Measurements from ENCODE around the gene PLAGL1. TPM values are rescaled to one million over a fixed set of nuclear protein-coding genes. Genes with fewer than 3 reads are reported as not detected.
"Not testable (repeated sequence)": the region's sequence is repeated elsewhere in the genome, so short reads cannot be mapped to it uniquely, and the experiment has no call there.

The PLAGL1 gene
- total RNA-seq = 5.8 and 8.8 TPM in 2 replicates

GRCh38 chr6:144008120-144008811, at the start of gene PLAGL1:
Gene PLAGL1, minus strand, starts transcription at chr6:144008259. Its CDS starts 60,123 bp downstream, at chr6:143948136.
- intact Hi-C loops (cut with micrococcal nuclease) = loop anchor here (1.0 kb wide), 1 partner anchor 497 kb away; the partner anchor contains the start of gene FUCA2

- intact Hi-C loops (cut with micrococcal nuclease) = loop anchor here (1.0 to 2.0 kb wide), 8 partner anchors 8 to 543 kb away; partner anchors contain the start of genes LTV1 and SF3B5
These were observed 47.3 kb upstream of the PLAGL1 start for GRCh38 chr6:144055121-144055931.

- intact Hi-C loops (cut with micrococcal nuclease) = no loop called here
These were observed 45.5 kb upstream of the PLAGL1 start for GRCh38 chr6:144053601-144054000.

- intact Hi-C loops (cut with micrococcal nuclease) = no loop called here
These were observed 44.4 kb upstream of the PLAGL1 start for GRCh38 chr6:144052488-144052887.

- intact Hi-C loops (cut with micrococcal nuclease) = no loop called here
These were observed 41.3 kb upstream of the PLAGL1 start for GRCh38 chr6:144049386-144049785.

- intact Hi-C loops (cut with micrococcal nuclease) = no loop called here
These were observed 39.6 kb upstream of the PLAGL1 start for GRCh38 chr6:144047688-144048087.

- intact Hi-C loops (cut with micrococcal nuclease) = not testable (repeated sequence)
These were observed 38.6 kb upstream of the PLAGL1 start for GRCh38 chr6:144046672-144047071.

GRCh38 chr6:144044989-144045388, 36.9 kb upstream of the PLAGL1 start:
- intact Hi-C loops (cut with micrococcal nuclease) = not testable (repeated sequence)

GRCh38 chr6:144036835-144037195, 28.8 kb upstream of the PLAGL1 start:
- intact Hi-C loops (cut with micrococcal nuclease) = loop anchor here (1.0 to 2.0 kb wide), 2 partner anchors 18 to 97 kb away; no protein-coding TSS in a partner anchor

- intact Hi-C loops (cut with micrococcal nuclease) = loop anchor here (1.0 to 2.0 kb wide), 2 partner anchors 19 to 96 kb away; no protein-coding TSS in a partner anchor
These were observed 28.2 kb upstream of the PLAGL1 start for GRCh38 chr6:144036064-144036834.

GRCh38 chr6:144035416-144035815, 27.4 kb upstream of the PLAGL1 start:
- intact Hi-C loops (cut with micrococcal nuclease) = no loop called here

GRCh38 chr6:144033816-144034735, 26.0 kb upstream of the PLAGL1 start:
- intact Hi-C loops (cut with micrococcal nuclease) = no loop called here

GRCh38 chr6:144029452-144029851, 21.4 kb upstream of the PLAGL1 start:
- intact Hi-C loops (cut with micrococcal nuclease) = no loop called here

GRCh38 chr6:144027932-144028587, 20.0 kb upstream of the PLAGL1 start:
- intact Hi-C loops (cut with micrococcal nuclease) = no loop called here

GRCh38 chr6:144023216-144023615, 15.2 kb upstream of the PLAGL1 start:
- intact Hi-C loops (cut with micrococcal nuclease) = no loop called here

- intact Hi-C loops (cut with micrococcal nuclease) = no loop called here
These were observed 11.9 kb upstream of the PLAGL1 start for GRCh38 chr6:144019929-144020328.

- intact Hi-C loops (cut with micrococcal nuclease) = no loop called here
These were observed 9.4 kb upstream of the PLAGL1 start for GRCh38 chr6:144017166-144018094.

GRCh38 chr6:144013486-144013909, 5.4 kb upstream of the PLAGL1 start:
- intact Hi-C loops (cut with micrococcal nuclease) = loop anchor here (1.0 to 5.0 kb wide), 9 partner anchors 51 to 1539 kb away; partner anchors contain the start of genes ADAT2, LTV1 and PEX3

- intact Hi-C loops (cut with micrococcal nuclease) = loop anchor here (2.0 to 5.0 kb wide), 5 partner anchors 52 to 1320 kb away; partner anchors contain the start of genes ADAT2, LTV1 and PEX3
These were observed 4.5 kb upstream of the PLAGL1 start for GRCh38 chr6:144012534-144012933.

Measured in T-helper 1 cell treated with Interleukin-12 subunit alpha and Interleukin-12 subunit beta and Interleukin-4 antibody, amounts not matched to agents 30 ng/mL and 1 ng/mL, for 36 hours (primary cell).